Neural cell (in vitro differentiated cells): Measurements from ENCODE around the gene PGBD5. TPM values are rescaled to one million over a fixed set of nuclear protein-coding genes. Genes with fewer than 3 reads are reported as not detected.

Experiments used
- H2AFZ ChIP-seq: fragments of 200-600, 300-800 bp; sonication (generic), shearing (Covaris generic); 2 replicates; pipeline ENCODE4 v1.6.0; 2014; ENCODE audit warnings: low read depth, mild to moderate bottlenecking, antibody characterized with exemption, low read length, moderate library complexity
- H3F3A ChIP-seq: fragments of 200-600 bp; shearing (Covaris generic); 2 replicates; pipeline ENCODE4 v1.6.1; 2016; ENCODE audit warnings: mild to moderate bottlenecking, moderate library complexity, mixed read lengths, antibody characterized with exemption, low read length; ENCODE audit not compliant: insufficient read depth, poor library complexity, severe bottlenecking
- H3K27ac ChIP-seq: fragments of 200-600, 300-800 bp; sonication (generic), shearing (Covaris generic); 2 replicates; pipeline ENCODE4 v1.5.1; 2014; ENCODE audit warnings: mild to moderate bottlenecking, low read length, moderate library complexity
- H3K27me3 ChIP-seq: fragments of 300-800, 200-600 bp; sonication (generic), shearing (Covaris generic); 2 replicates; pipeline ENCODE4 v1.6.0; 2014; ENCODE audit warnings: mild to moderate bottlenecking, low read depth, low read length, moderate library complexity; ENCODE audit not compliant: insufficient read depth
- H3K36me3 ChIP-seq: fragments of 300-800, 200-600 bp; sonication (generic), shearing (Covaris generic); 2 replicates; pipeline ENCODE4 v1.5.1; 2014; ENCODE audit warnings: mild to moderate bottlenecking, antibody characterized with exemption, low read length, moderate library complexity; ENCODE audit not compliant: insufficient read depth
- H3K4me2 ChIP-seq: fragments of 300-800, 200-600 bp; sonication (generic), shearing (Covaris generic); 2 replicates; pipeline ENCODE4 v1.6.0; 2014; ENCODE audit warnings: mild to moderate bottlenecking, low read length
- H3K4me3 ChIP-seq: fragments of 300-800, 200-600 bp; sonication (generic), shearing (Covaris generic); 2 replicates; pipeline ENCODE4 v1.5.1; 2014; ENCODE audit warnings: mild to moderate bottlenecking, low read length, moderate library complexity
- H3K79me2 ChIP-seq: fragments of 200-600 bp; shearing (Covaris generic); replicated peaks from 2 replicates; pipeline ENCODE4 v1.6.0; 2014; ENCODE audit warnings: mild to moderate bottlenecking, low read length, moderate library complexity; ENCODE audit not compliant: insufficient read depth
- H3K9ac ChIP-seq: fragments of 300-800, 200-600 bp; sonication (generic), shearing (Covaris generic); 2 replicates; pipeline ENCODE4 v1.6.1; 2016; ENCODE audit warnings: mild to moderate bottlenecking, low read length, mixed read lengths
- H3K9me2 ChIP-seq: fragments of 200-600 bp; shearing (Covaris generic); 2 replicates; pipeline ENCODE4 v1.6.1; 2016; ENCODE audit warnings: mild to moderate bottlenecking, low read length, mixed read lengths; ENCODE audit not compliant: insufficient read depth
- H3K9me3 ChIP-seq: fragments of 200-600, 300-800 bp; sonication (generic), shearing (Covaris generic); 2 replicates; pipeline ENCODE4 v1.6.1; 2016; ENCODE audit warnings: mild to moderate bottlenecking, mixed run types, low read length, moderate library complexity, mixed read lengths
- H4K20me1 ChIP-seq: fragments of 200-600 bp; shearing (Covaris generic); 2 replicates; pipeline ENCODE4 v1.6.1; 2016; ENCODE audit warnings: mild to moderate bottlenecking, mixed run types; ENCODE audit not compliant: insufficient read depth
- EP300 ChIP-seq: fragments of 450-650 bp; conservative IDR thresholded peaks from 2 replicates; pipeline ENCODE4 v1.6.1; 2014; ENCODE audit warnings: antibody characterized with exemption, mild to moderate bottlenecking, moderate library complexity; ENCODE audit not compliant: poor library complexity, severe bottlenecking
- EZH2 ChIP-seq: fragments of 200-600, 300-800 bp; shearing (Covaris generic), sonication (generic); IDR thresholded peaks from 2 replicates; pipeline ENCODE4 v1.6.1; 2014; ENCODE audit warnings: antibody characterized with exemption, low read length, borderline replicate concordance, mild to moderate bottlenecking; ENCODE audit not compliant: insufficient read depth, poor library complexity, severe bottlenecking
- MXI1 ChIP-seq: fragments of 450-650 bp; conservative IDR thresholded peaks from 2 replicates; pipeline ENCODE4 v1.6.1; 2014; ENCODE audit warnings: antibody characterized with exemption, mild to moderate bottlenecking; ENCODE audit not compliant: poor library complexity, severe bottlenecking
- POLR2AphosphoS5 ChIP-seq: IDR thresholded peaks from 2 replicates; pipeline ENCODE4 v1.6.1; 2012
- RAD21 ChIP-seq: fragments of 450-650 bp; conservative IDR thresholded peaks from 2 replicates; pipeline ENCODE4 v1.6.1; 2014; ENCODE audit warnings: antibody characterized with exemption, mild to moderate bottlenecking, moderate library complexity
- REST ChIP-seq: IDR thresholded peaks from 2 replicates; pipeline ENCODE4 v1.6.1; 2012; ENCODE audit warnings: borderline replicate concordance
- SMC3 ChIP-seq: fragments of 450-650 bp; conservative IDR thresholded peaks from 2 replicates; pipeline ENCODE4 v1.6.1; 2014; ENCODE audit warnings: antibody characterized with exemption, mild to moderate bottlenecking, moderate library complexity; ENCODE audit not compliant: poor library complexity
- TAF1 ChIP-seq: IDR thresholded peaks from 2 replicates; pipeline ENCODE4 v1.6.1; 2012; ENCODE audit warnings: low read depth
- polyA plus RNA-seq: library from polyadenylated mRNA; depleted of rRNA; stranded (reverse); fragments of >200 nt; gene quantifications from 2 replicates; pipeline ENCODE4 v1.2.3, GENCODE V29; 2014
- TF ChIP-seq, protein P1 (sequence below): fragments of 450-650 bp; IDR thresholded peaks from 2 replicates; pipeline ENCODE4 v1.5.1; 2014; ENCODE audit warnings: antibody characterized with exemption, mild to moderate bottlenecking, moderate library complexity; ENCODE audit not compliant: poor library complexity, severe bottlenecking

The PGBD5 gene
- polyA plus RNA-seq, 1 donor from 2014 or later: 16.3 TPM

DNA sequence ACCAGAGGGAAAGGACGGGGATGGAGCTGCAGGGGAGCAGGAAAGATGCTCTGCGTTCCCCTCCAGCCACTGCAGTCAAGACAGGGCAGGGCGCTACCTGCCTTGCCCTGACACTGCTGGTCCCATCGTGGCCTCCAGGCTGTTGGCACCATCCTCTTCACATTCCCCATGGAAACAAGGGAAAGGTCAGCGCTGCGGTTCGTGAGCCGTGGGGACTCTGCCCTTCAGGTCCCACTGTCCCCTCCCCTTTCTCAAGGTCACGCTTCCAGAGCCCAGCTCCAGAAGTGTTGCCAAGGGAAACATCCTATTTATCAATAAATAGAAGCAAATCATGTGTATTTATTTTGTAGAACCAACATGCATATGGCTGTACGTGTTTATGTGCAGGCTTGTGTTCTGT lies 56.0 kb downstream of the PGBD5 start:
- Histone ChIP-seq H3K4me2 (no peak overlapping the region), H4K20me1 (no peaks in the 10 kb centered on the region), H2AFZ (no peak overlapping the region), H3K36me3 (no peaks in the 10 kb centered on the region), H3K9me3 (no peaks in the 10 kb centered on the region), H3K27me3 (no peaks in the 10 kb centered on the region), H3K79me2 (no peaks in the 10 kb centered on the region), H3K9me2 (no peaks in the 10 kb centered on the region), H3F3A (no peaks in the 10 kb centered on the region), H3K27ac (no peak overlapping the region), H3K9ac (no peak overlapping the region), H3K4me3 (no peak overlapping the region)
- TF ChIP-seq REST (no peak), POLR2AphosphoS5 (no peak)

DNA sequence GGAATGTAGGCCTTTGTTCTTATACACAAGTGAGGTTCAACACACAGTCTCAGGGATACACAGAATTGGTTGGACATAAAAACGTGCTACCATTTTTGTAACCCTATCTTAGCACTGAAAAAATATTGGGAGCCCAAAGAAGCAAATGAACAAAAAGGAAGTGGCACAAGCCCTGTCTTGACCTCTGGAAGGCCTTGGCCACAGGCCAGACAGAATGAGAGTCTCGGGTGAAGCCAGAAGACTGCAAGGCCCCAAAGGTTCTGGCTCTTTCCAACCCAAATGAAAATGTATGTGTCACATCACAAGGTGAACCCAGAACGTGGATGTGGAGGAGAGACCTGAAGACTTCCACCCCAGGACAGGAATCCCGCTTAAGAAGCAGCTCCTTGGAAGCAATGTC lies 57.3 kb downstream of the PGBD5 start:
- TF ChIP-seq RAD21 (no peak), TAF1 (no peak), POLR2AphosphoS5 (no peak), MXI1 (no peak), EP300 (no peak), EZH2 (no peak), SMC3 (no peak)
- TF ChIP-seq, protein P1, sequence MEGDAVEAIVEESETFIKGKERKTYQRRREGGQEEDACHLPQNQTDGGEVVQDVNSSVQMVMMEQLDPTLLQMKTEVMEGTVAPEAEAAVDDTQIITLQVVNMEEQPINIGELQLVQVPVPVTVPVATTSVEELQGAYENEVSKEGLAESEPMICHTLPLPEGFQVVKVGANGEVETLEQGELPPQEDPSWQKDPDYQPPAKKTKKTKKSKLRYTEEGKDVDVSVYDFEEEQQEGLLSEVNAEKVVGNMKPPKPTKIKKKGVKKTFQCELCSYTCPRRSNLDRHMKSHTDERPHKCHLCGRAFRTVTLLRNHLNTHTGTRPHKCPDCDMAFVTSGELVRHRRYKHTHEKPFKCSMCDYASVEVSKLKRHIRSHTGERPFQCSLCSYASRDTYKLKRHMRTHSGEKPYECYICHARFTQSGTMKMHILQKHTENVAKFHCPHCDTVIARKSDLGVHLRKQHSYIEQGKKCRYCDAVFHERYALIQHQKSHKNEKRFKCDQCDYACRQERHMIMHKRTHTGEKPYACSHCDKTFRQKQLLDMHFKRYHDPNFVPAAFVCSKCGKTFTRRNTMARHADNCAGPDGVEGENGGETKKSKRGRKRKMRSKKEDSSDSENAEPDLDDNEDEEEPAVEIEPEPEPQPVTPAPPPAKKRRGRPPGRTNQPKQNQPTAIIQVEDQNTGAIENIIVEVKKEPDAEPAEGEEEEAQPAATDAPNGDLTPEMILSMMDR: no peak
- H3K27ac ChIP-seq: no peak overlapping the region

GRCh38 chr1:230368363-230368762 lies 57.8 kb downstream of the PGBD5 start:
- no peak overlapping the region for H3K4me2 ChIP-seq
- no peak overlapping the region for H3K27ac ChIP-seq
- H4K20me1 ChIP-seq: no peaks in the 10 kb centered on the region
- no peaks in the 10 kb centered on the region for H3F3A ChIP-seq
- H3K9me3 ChIP-seq: no peaks in the 10 kb centered on the region
- no peak overlapping the region for H3K4me3 ChIP-seq
- no peaks in the 10 kb centered on the region for H3K36me3 ChIP-seq
- H2AFZ ChIP-seq: no peak overlapping the region
- H3K9ac ChIP-seq: no peak overlapping the region
- no peaks in the 10 kb centered on the region for H3K9me2 ChIP-seq
- no peaks in the 10 kb centered on the region for H3K79me2 ChIP-seq
- no peak for TF ChIP-seq REST
- no peak for TF ChIP-seq SMC3
- TF ChIP-seq EP300: no peak
- no peak for TF ChIP-seq POLR2AphosphoS5
- TF ChIP-seq MXI1: no peak
- no peak for TF ChIP-seq EZH2
- TF ChIP-seq TAF1: no peak
- TF ChIP-seq, protein P1: no peak
- no peak for TF ChIP-seq RAD21
- H3K27me3 ChIP-seq: no peaks in the 10 kb centered on the region

More for the DNA sequence above, 57.3 kb downstream of the PGBD5 start:
- no peaks in the 10 kb centered on the region for H3K79me2 ChIP-seq
- H3F3A ChIP-seq: no peaks in the 10 kb centered on the region
- H3K9me2 ChIP-seq: no peaks in the 10 kb centered on the region
- H4K20me1 ChIP-seq: no peaks in the 10 kb centered on the region
- H3K4me2 ChIP-seq: no peak overlapping the region
- no peaks in the 10 kb centered on the region for H3K36me3 ChIP-seq
- no peaks in the 10 kb centered on the region for H3K9me3 ChIP-seq
- H2AFZ ChIP-seq: no peak overlapping the region
- H3K9ac ChIP-seq: no peak overlapping the region
- no peaks in the 10 kb centered on the region for H3K27me3 ChIP-seq
- H3K4me3 ChIP-seq: no peak overlapping the region
